8988T (cell line): ENCODE measurements around the gene POLR1D.
"Not testable (repeated sequence)": the region's sequence is repeated elsewhere in the genome, so short reads cannot be mapped to it uniquely, and the experiment has no call there.

Experiments used
- DNase-seq: peaks from one replicate; pipeline ENCODE4 v3.0.0; 2011

POLR1D gene

GRCh38 chr13:27619093-27619727 is 2.5 kb upstream of the POLR1D start:
- no peak for DNase-seq

GRCh38 chr13:27619728-27620376 is 1.8 kb upstream of the POLR1D start:
- peak; percentile 22 for DNase-seq

GRCh38 chr13:27620377-27621115 is 1.1 kb upstream of the POLR1D start, which contains the start of gene LNX2:
Gene LNX2, minus strand, starts transcription at chr13:27620529. Its CDS starts 38,826 bp downstream, at chr13:27581703.
- DNase-seq = peak; percentile 85

DNA sequence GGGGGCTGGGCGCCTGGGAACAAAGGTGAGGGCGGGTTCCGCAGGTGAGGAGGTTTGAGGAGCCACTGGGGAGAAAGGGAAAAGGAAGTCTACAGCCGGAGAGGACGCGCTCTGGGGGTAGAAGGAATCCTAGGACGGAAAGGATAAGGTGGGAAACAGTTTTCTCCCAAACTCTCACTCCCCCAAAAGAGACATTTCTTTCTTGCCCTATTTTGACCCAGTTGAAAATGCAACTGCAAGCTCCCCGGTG is 651 bp upstream of the POLR1D start:
- no peak for DNase-seq

DNA sequence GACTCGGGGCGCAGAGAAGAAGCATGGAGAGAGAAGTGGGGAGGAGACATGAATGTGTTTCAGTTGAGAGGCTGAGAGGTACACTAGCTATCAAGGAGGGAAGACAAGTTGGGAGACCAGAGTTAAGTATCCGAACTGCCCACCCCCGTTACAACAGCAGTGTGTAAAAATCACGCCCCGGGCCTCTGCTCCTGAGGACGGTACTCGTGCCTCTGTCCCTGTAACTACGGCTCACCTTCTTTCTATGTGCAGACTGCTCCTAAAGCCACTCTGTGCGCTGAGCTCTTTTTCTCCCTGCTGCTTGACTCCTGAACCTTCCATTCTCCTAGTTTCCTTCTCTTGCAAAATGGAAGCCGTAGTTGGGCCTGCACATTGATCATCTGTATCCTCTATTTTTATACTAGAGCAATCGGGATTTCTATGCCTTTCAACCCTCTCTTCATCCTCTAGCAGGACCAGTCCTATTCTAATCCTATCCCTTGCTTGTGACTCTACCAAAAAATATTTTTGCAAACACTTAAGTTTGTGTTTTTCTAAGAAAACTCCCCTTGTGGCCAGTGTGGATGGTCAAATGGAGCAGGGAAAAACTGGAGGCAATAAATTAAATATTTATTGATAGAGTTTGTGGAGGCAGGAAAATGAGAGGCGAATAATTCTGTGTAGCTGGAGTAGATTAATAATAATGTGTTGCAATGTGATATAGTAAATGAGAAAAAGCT is 569 bp downstream of the POLR1D start:
- no peak for DNase-seq

GRCh38 chr13:27622881-27623280 is 1.2 kb downstream of the POLR1D start:
- no peak for DNase-seq

GRCh38 chr13:27624071-27624470 is 2.4 kb downstream of the POLR1D start:
- no peak for DNase-seq

- no peak for DNase-seq
These were observed 4.1 kb downstream of the POLR1D start for GRCh38 chr13:27625839-27626238.

DNA sequence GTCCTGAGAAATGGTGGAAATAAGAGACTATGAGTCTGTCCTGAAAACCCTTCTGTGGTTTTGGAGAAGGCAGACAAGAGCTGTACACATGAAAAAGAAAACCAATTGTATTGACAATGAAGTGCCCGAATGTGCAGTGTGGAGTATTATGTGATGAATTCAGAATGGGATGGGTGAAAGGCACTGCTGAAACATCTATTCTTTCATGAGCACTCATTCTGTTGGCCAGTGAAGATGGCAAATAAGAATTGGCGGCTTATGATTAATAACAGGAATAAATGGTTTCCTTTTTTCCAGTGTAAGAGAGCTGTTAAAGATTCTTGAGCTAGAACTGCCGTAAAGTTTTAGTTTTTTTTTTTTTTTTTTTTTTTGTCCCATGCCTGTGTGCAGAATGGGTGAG is 5.7 kb downstream of the POLR1D start:
- no peak for DNase-seq

- no peak for DNase-seq
These were observed 6.4 kb downstream of the POLR1D start for GRCh38 chr13:27628081-27628480.

DNA sequence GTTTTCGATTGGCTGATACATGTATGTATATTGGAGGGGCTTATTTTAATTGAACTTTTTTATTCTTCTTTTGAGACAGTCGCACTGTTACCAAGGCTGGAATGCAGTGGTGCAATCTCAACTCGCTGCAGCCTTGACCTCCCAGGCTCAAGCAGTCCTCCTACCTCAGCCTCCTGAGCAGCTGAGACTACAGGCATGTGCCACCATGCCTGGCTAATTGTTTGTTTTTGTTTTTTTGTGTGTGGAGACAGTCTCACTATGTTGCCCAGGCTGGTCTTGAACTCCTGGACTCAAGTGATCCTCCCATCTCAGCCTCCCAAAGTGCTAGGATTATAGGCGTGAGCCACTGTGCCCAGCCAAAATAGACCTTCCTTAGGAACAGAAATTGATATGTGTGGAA is 7.1 kb downstream of the POLR1D start:
- not testable (repeated sequence) for DNase-seq

DNA sequence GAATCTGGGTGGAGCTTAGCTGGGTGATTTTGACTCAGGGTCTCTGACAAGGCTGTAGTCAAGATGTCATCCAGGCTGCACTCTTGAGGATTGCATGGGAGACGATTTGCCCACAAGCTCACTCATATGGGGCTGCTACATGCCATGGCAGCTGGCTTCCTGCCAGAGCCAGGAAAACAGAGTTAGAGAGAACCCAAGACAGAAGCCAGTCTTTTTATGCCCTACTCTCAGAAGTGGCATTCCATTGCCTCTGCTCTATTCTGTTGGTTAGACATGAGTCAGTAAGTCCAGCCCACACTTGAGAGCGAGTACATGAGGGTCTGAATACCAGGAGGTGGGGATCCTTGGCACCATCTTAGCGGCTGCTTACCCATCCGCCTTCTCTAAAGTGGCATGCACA is 9.5 kb downstream of the POLR1D start:
- DNase-seq = no peak

DNA sequence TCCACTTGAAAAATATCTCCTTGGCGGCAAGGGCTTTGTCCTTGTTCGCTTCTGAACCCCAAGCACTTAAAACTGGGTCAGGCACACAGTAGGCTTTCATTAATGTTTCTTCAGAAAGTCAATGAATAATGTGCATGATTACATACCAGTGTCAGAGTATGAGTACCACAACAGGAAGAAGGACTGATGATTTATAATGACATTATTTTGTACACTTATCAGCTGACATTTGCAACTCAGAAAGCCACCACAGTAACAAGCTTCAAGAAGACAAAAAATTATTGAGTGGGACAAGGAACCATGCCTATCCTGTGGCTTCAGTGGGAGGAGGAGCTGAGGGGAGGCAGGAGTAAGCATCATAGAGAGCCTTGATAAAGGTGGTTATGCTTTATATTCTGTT is 10.0 kb downstream of the POLR1D start:
- DNase-seq = no peak

DNA sequence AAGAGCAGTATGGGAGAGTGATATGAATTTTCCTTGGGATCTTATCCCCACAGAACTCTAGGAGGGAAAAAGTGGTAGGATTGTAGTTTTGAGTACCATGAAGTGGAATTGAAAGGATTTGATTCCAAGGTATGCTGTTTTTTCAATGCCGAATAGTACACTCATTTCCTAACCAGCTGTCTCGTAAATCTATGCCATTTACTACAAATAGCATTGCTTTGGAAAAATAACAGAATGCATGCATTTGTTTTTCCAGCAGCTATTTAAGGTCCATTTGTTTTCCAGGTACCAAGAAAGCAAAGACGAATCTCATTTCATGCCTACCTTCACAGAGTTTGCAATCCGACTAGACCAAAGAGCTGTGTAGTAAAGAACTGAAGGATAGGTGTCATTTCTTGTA is 10.5 kb downstream of the POLR1D start:
- no peak for DNase-seq

GRCh38 chr13:27632648-27633047 is 11.0 kb downstream of the POLR1D start:
- no peak for DNase-seq

DNA sequence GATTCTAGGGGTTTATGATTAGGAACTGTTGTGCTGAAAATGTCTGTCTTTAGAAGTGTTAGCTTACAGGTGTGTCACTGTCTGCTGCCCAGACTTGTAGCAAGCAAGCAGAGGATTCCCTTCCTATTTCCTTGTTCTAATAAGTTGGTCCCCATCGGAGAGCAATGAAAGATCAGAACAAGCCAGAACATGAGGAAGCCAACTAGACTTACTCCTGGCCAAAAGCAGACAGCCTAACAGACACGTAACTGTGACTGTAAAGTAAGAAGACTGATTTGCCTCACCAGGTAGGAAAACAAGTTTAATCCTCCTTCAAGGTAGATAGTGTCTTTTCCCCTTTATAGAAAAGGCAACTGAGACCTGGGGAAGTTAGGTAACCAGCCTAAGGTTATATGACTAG is 12.5 kb downstream of the POLR1D start:
- no peak for DNase-seq

GRCh38 chr13:27634791-27635190 is 13.1 kb downstream of the POLR1D start:
- no peak for DNase-seq

GRCh38 chr13:27635266-27635665 is 13.6 kb downstream of the POLR1D start:
- DNase-seq = no peak

DNA sequence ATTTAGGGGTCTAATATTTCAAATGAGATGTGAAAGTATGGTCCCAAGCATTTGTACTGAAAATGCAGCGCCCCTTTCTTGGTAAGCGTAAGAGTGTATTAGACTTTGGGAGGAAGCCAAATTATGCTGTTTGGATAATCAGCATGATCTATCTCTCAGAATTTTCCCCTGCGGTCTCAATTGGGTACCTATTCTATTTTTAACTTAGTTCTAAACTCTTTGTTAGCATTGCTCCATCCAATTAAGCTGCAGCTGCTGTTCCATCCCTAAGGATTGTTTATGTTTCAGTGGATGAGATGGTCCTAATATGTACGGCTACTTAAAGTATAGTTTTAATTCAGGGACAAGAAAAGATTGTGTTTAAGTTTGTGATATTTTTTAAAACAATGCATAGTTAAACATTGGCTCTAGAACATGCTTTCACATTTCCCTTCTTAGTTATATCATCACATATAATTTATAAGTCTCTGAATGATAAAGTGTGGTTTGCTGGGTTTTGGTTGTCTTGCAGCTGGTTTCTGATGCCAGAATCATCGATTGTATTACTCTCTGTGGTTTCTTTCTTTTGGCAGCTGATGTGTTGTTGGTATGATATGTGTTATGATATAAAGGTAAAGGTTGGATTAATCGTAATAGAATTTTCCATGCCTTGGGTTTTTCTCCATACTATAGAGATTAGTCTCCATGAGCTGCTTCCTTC is 15.0 kb downstream of the POLR1D start:
- no peak for DNase-seq

DNA sequence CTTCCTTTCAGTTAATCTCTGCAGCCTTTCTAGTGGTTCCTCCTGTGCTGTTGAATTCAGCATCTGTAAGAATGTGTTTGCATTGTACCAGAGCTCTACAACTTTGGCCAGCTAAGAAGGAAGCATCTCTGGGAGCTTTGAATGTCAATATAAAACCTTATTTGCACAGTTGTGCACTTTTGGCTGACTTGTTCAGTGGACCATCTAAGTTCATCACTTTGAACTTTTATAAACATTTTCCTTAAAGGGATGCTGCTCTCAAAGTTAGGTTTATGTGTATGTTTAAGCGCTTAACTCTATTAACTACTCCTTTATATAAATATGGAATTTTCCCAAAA is 15.6 kb downstream of the POLR1D start:
- DNase-seq = no peak

DNA sequence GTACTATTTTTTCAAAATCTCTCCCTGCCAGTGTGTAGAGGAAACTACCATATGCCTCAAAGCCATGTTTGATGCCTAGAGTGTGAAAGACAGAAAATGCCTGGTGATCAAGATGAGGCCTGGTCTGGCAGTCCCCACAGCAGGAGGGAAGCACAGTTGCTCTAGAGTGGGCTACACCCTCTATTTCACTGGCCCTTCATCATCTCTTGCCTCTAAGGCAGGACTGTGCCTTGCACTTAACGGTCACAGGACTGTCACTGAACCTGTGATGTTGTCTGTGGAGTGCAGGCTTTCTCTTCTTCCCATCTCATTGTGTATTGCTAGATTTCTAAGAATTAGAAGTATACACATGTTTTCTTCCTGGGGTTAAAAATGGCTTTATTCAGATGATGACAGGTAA is 16.3 kb downstream of the POLR1D start:
- DNase-seq = no peak

DNA sequence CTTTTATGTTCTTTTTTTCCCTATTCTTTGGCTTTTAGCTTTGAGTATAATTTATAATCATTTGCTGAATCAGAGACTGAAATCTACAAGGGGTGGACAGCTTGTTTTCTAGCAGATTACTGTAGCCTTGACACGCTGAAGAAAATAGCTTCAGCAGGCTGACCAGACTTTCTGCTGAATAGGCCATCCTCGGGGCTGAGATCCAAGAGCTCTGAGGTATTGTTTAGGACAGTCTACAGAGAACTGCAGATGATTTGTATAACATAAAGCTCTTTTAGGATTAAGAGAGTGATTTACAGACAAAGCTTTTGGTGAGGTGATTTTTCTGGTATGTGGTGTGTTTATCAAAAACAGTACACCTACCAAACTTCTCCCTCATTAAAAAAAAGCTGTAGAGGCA is 16.8 kb downstream of the POLR1D start:
- DNase-seq = no peak

GRCh38 chr13:27639186-27639585 is 17.5 kb downstream of the POLR1D start:
- no peak for DNase-seq
